GM21423 (cell line): Measurements from ENCODE around the gene DNAAF6.

Experiments
- ATAC-seq: cut with Tn5 transposase; IDR thresholded peaks from one replicate; pipeline ENCODE4 v1.9.1; 2021; ENCODE audit warnings: mild to moderate bottlenecking, moderate library complexity; ENCODE audit not compliant: unreplicated experiment

Gene DNAAF6

DNA sequence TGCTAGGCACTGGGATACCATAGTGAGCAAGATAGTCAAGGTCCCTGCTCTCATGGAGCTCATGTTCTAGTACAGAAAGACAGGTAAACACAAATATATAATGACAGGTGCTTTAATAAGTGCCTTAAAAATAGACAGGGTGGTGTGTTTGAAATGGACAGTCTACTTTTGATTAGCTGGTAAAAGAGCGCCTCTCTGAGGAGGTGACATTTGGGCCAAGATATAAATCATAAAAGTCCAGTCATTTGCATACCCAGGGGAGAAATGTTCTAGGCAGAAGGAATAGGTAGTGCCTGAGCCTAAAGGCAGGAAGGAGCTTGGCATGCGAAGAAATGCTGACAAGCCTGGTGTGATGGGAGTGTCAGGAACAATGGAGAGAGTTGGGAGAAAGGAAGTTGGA, 83.6 kb downstream of the DNAAF6 start:
- no peak for ATAC-seq

DNA sequence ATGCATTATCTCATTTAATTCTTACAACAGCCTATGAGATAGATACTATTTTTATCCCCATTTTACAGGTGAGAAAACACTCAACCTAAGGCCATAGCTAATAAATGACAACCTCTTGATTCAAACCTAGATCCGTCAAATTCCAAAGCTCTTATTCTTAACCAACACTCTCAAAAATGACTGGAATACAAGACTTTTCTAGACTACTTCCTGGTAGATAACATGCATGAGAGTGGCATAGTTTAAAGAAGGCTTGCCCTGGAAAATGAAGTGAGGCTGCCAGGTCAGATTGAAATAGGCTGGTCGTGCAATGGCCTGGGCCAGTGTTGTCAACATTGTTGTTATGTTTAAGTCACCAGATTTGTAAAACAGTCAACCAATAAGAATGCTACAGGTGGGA, 86.6 kb downstream of the DNAAF6 start:
- ATAC-seq: no peak
